GM12865 (cell line): Measurements from ENCODE around the gene PPP1R12A.

Experiments used
- DNase-seq: peaks from one replicate; pipeline ENCODE4 v3.0.0; 2010; ENCODE audit warnings: low read depth
- H3K4me3 ChIP-seq: 2 replicates; pipeline ENCODE4 v1.5.1; 2011; ENCODE audit warnings: mild to moderate bottlenecking, low read depth, low read length, control low read depth
- TF ChIP-seq, protein P1 (sequence below): IDR thresholded peaks from 2 replicates; pipeline ENCODE4 v1.5.1; 2011; ENCODE audit warnings: low read length, control low read depth, low read depth, inconsistent platforms; ENCODE audit not compliant: insufficient read depth; ENCODE audit errors: missing control alignments

PPP1R12A gene

DNA sequence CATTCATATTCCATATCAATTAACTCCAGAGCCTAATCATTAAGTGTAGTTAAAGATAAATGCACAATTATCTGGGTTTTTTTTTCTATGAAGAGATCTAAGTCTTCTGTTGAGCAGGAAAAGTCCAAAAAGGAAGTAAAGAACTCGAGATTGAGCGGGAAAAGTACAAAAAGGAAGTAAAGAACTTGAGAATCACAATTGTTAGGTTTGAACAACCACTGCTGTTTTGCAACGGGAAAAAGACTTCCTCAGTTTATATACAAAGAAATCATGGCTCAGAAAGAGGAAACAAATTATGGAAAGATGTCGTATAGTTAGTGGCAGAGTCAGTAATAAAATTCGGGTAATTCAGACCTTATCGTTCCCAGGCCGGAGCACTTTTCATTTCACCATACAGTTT is 63.3 kb downstream of the PPP1R12A start:
- TF ChIP-seq, protein P1, sequence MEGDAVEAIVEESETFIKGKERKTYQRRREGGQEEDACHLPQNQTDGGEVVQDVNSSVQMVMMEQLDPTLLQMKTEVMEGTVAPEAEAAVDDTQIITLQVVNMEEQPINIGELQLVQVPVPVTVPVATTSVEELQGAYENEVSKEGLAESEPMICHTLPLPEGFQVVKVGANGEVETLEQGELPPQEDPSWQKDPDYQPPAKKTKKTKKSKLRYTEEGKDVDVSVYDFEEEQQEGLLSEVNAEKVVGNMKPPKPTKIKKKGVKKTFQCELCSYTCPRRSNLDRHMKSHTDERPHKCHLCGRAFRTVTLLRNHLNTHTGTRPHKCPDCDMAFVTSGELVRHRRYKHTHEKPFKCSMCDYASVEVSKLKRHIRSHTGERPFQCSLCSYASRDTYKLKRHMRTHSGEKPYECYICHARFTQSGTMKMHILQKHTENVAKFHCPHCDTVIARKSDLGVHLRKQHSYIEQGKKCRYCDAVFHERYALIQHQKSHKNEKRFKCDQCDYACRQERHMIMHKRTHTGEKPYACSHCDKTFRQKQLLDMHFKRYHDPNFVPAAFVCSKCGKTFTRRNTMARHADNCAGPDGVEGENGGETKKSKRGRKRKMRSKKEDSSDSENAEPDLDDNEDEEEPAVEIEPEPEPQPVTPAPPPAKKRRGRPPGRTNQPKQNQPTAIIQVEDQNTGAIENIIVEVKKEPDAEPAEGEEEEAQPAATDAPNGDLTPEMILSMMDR: no peak
- no peak for DNase-seq
- no peak overlapping the region for H3K4me3 ChIP-seq

- H3K4me3 ChIP-seq: no peak overlapping the region
- no peak for DNase-seq
- TF ChIP-seq, protein P1: no peak
These were observed 64.0 kb downstream of the PPP1R12A start for GRCh38 chr12:79870916-79871315.

DNA sequence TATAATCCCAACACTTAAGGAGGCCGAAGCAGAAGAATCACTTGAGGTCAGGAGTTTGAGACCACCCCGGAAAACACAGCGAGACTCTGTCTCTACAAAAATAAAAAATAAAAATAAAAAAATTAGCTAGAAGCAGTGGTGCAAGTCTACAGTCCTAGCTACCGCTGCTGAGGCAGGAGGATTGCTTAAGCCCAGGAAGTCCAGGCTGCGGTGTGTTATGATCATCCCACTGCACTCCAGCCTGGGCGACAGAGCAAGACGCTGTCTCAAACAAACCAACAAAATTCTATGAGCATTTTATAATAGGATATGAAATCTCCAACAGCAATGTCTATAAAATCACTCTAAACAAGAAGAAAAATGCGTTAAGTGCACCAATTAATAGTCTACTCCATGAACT is 75.3 kb downstream of the PPP1R12A start:
- TF ChIP-seq, protein P1: no peak
- DNase-seq: no peak
- no peak overlapping the region for H3K4me3 ChIP-seq

DNA sequence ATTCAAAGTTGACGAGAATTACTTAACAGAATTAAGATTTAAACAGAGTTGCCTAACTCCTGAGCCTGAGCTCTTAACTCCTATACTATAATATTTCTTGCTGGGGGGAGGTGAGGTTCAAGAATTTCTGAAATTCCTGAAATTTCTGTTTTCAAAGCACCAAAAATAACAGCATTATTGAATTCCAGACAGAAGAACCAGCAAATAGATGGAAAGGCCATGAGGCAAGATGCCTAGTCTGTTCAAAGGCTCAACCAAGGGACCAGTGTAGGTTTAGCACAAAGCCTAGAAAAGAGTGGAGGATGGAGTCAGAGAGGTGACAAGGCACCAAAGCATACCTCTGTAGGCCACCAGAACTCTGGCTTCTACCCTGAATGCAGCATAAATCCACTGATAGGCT is 76.4 kb downstream of the PPP1R12A start:
- H3K4me3 ChIP-seq: no peak overlapping the region
- DNase-seq: no peak
- TF ChIP-seq, protein P1: no peak

GRCh38 chr12:79857675-79858074 is 77.2 kb downstream of the PPP1R12A start:
- no peak overlapping the region for H3K4me3 ChIP-seq
- TF ChIP-seq, protein P1: no peak
- no peak for DNase-seq

DNA sequence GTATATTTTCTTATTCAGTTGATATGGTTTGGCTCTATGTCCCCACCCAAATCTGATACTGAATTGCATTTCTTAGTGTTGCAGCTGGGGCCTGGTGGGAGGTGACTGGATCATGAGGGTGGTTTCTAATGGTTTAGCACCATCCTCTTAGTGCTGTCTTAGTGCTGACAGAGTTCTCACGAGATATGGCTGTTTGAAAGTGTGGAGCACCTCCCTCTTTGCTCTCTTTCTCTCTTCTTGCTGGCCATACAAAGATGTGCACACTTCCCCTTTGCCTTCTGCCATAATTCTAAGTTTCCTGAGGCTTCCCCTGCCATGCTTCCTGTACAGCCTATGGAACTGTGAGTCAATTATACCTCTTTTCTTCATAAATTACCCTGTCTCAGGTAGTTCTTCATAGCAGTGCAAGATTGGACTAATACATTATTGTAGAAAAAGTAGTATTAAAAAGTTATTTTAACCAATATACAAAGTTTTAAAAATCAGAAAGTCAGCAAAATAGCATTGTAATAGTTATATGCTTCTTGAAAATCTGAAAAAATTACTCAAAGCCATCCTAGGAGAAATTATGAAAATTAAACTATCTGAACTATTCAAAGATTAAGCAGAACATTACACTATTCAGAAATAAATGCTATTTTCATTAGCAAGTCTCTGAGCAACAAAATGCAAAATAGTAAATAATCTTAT is 84.1 kb downstream of the PPP1R12A start:
- TF ChIP-seq, protein P1: no peak
- no peak overlapping the region for H3K4me3 ChIP-seq
- DNase-seq: no peak

DNA sequence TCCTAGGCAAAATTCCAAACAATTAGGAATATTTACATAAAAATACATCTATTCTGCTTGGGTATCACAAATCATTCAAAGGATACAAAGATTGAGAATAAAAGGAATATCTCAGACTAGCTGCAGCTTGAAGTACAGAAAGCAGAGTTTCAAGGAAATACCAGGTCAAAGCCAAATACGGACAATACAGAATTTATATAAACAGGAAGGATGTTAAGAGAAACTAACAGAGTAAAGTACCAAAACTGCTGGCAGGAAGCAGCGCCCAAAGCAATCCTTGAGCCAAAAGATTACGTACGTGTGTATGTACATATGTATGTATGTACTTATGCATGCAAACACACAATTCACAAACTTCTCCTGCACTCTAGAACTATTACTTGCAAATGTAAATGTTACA is 86.6 kb downstream of the PPP1R12A start:
- DNase-seq: no peak
- TF ChIP-seq, protein P1: no peak
- no peak overlapping the region for H3K4me3 ChIP-seq
